GM23338 (cell line): Measurements from ENCODE around the gene FLT1. TPM values are rescaled to one million over a fixed set of nuclear protein-coding genes. Genes with fewer than 3 reads are reported as not detected.

ENCODE experiments used
- ATAC-seq: fragments of 200-7000 bp; cut with Tn5 transposase; 3 replicates; pipeline ENCODE4 v1.9.1; 2020
- DNase-seq: peaks from one replicate; pipeline ENCODE4 v3.0.0-alpha.2; 2015; ENCODE audit warnings: low spot score
- H2AFZ ChIP-seq: fragments of 200-600 bp; sonication (generic); 2 replicates; pipeline ENCODE4 v1.8.0; 2016; ENCODE audit warnings: antibody characterized with exemption, mild to moderate bottlenecking, moderate library complexity
- H3F3A ChIP-seq: fragments of 200-600 bp; sonication (generic); replicated peaks from 2 replicates; pipeline ENCODE4 v1.8.0; 2017; ENCODE audit warnings: antibody characterized with exemption, mixed run types, low read depth
- H3K27ac ChIP-seq: fragments of 200-600 bp; sonication (generic); 2 replicates; pipeline ENCODE4 v1.6.1; 2016; ENCODE audit warnings: low read depth
- H3K27me3 ChIP-seq: fragments of 200-600 bp; sonication (generic); 2 replicates; pipeline ENCODE4 v1.8.0; 2016; ENCODE audit warnings: mild to moderate bottlenecking, mixed run types, moderate library complexity; ENCODE audit not compliant: insufficient read depth
- H3K36me3 ChIP-seq: fragments of 200-600 bp; sonication (generic); 2 replicates; pipeline ENCODE4 v1.8.0; 2016; ENCODE audit warnings: mild to moderate bottlenecking; ENCODE audit not compliant: insufficient read depth
- H3K4me1 ChIP-seq: fragments of 200-600 bp; sonication (generic); 2 replicates; pipeline ENCODE4 v1.8.0; 2016; ENCODE audit warnings: mild to moderate bottlenecking, moderate library complexity; ENCODE audit not compliant: insufficient read depth
- H3K4me2 ChIP-seq: fragments of 200-600 bp; sonication (generic); 2 replicates; pipeline ENCODE4 v1.7.1; 2017; ENCODE audit warnings: mixed run types
- H3K4me3 ChIP-seq: fragments of 200-600 bp; sonication (generic); 2 replicates; pipeline ENCODE4 v1.6.1; 2016; ENCODE audit warnings: mixed run types
- H3K79me2 ChIP-seq: fragments of 200-600 bp; sonication (generic); replicated peaks from 2 replicates; pipeline ENCODE4 v1.8.0; 2017; ENCODE audit warnings: mild to moderate bottlenecking; ENCODE audit not compliant: insufficient read depth
- H3K9me2 ChIP-seq: fragments of 200-600 bp; sonication (generic); 2 replicates; pipeline ENCODE4 v1.8.0; 2017; ENCODE audit not compliant: insufficient read depth
- H4K20me1 ChIP-seq: fragments of 200-600 bp; sonication (generic); replicated peaks from 2 replicates; pipeline ENCODE4 v1.8.0; 2017; ENCODE audit warnings: mild to moderate bottlenecking; ENCODE audit not compliant: insufficient read depth
- H3K27ac Mint-ChIP-seq: 2 replicates; pipeline ENCODE4 v1.8.0; 2020; ENCODE audit warnings: inconsistent platforms, mild to moderate bottlenecking, moderate library complexity, mixed read lengths
- H3K27me3 Mint-ChIP-seq: 3 replicates; pipeline ENCODE4 v1.8.0; 2022; ENCODE audit warnings: low read depth, mild to moderate bottlenecking, moderate library complexity, mixed read lengths, inconsistent platforms; ENCODE audit not compliant: insufficient read depth, poor library complexity
- H3K36me3 Mint-ChIP-seq: 3 replicates; pipeline ENCODE4 v1.8.0; 2021; ENCODE audit warnings: low read depth, mild to moderate bottlenecking, inconsistent platforms, moderate library complexity, mixed read lengths
- H3K4me1 Mint-ChIP-seq: 3 replicates; pipeline ENCODE4 v1.8.0; 2020; ENCODE audit warnings: mild to moderate bottlenecking, inconsistent platforms, mixed read lengths
- H3K4me3 Mint-ChIP-seq: 3 replicates; pipeline ENCODE4 v1.8.0; 2021; ENCODE audit warnings: moderate library complexity, mild to moderate bottlenecking, inconsistent platforms, mixed read lengths
- H3K9me3 Mint-ChIP-seq: 3 replicates; pipeline ENCODE4 v1.8.0; 2020; ENCODE audit warnings: moderate library complexity, mild to moderate bottlenecking, inconsistent platforms, mixed read lengths
- CTCF ChIP-seq, 2 experiments: fragments of 200-600 bp in 1 of 2; sonication (generic) in 1 of 2; conservative IDR thresholded peaks; 2 replicates each; pipeline versions ENCODE4 v1.5.1 to v1.6.1; 2016 to 2017; ENCODE audit warnings: antibody characterized with exemption in 2 of 2, low read depth in 2 of 2, mild to moderate bottlenecking in 2 of 2, moderate library complexity in 1 of 2
- EZH2 ChIP-seq: fragments of 200-600 bp; sonication (generic); IDR thresholded peaks from one replicate; pipeline ENCODE4 v1.8.0; 2017; ENCODE audit warnings: antibody characterized with exemption, mild to moderate bottlenecking, low read depth; ENCODE audit not compliant: unreplicated experiment
- EZH2phosphoT487 ChIP-seq: fragments of 200-600 bp; sonication (generic); IDR thresholded peaks from one replicate; pipeline ENCODE4 v1.8.1; 2018; ENCODE audit warnings: antibody characterized with exemption; ENCODE audit not compliant: unreplicated experiment
- POLR2AphosphoS5 ChIP-seq: IDR thresholded peaks from 2 replicates; pipeline ENCODE4 v1.6.1; 2016; ENCODE audit warnings: antibody characterized with exemption, low read depth
- STAT1 ChIP-seq: IDR thresholded peaks from one replicate; pipeline ENCODE4 v1.6.1; 2016; ENCODE audit warnings: antibody characterized with exemption; ENCODE audit not compliant: unreplicated experiment
- ZNF114 ChIP-seq: fragments of 250-450 bp; sonication (Bioruptor Pico); IDR thresholded peaks from 2 replicates; pipeline ENCODE4 v1.5.0; 2020; ENCODE audit warnings: mild to moderate bottlenecking, moderate library complexity
- ZNF331 ChIP-seq: fragments of 250-450 bp; sonication (Bioruptor Pico); IDR thresholded peaks from 2 replicates; pipeline ENCODE4 v1.5.0; 2020; ENCODE audit warnings: low read depth, mild to moderate bottlenecking, moderate library complexity
- polyA plus RNA-seq: library from polyadenylated mRNA; unstranded; fragments of >200 nt; fragmentation: Nextera tagmentation; extraction: Ambion mirVana; gene quantifications from 2 replicates; pipeline ENCODE4 v1.2.1, GENCODE V29; 2016
- total RNA-seq: library from RNA; depleted of rRNA; stranded (reverse); fragments of >200 nt; shearing (Covaris generic); gene quantifications from 2 replicates; pipeline ENCODE4 v1.2.3, GENCODE V29; 2014
- TF ChIP-seq, protein P1 (sequence below): IDR thresholded peaks from one replicate; pipeline ENCODE4 v1.6.1; 2018; ENCODE audit warnings: antibody characterized with exemption; ENCODE audit not compliant: unreplicated experiment
- TF ChIP-seq, protein P2 (sequence below): IDR thresholded peaks from 2 replicates; pipeline ENCODE4 v1.6.1; 2016; ENCODE audit warnings: antibody characterized with exemption

Gene FLT1
- total and polyA plus RNA-seq, 2 experiments from 2014 or later, result 26.8 to 116 TPM

DNA sequence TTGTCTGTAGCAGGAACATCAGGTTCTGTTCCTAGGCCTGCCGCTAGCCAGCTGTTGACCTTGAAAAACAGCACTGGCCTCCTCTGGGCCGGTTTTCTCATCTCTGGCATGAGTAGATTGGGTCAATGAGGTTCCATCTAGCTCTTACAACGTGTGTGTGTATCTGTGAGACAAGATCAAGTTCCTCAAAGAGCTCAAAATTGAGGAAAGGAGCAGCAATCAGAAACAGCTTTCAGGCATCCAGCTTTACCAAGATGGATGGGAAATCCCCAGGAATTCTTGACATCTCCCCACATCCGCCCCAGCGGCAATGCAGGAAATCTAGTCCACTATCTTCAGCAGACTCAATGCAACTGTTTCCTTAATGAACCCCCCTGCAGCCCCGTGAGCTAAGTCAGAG lies 4.9 kb downstream of the FLT1 start:
- Histone ChIP-seq H3K79me2 (peaks cover 95% of the 10 kb centered on the region), H3K4me1 (peaks cover 61% of the 10 kb centered on the region), H3K4me2 (peak overlapping the region; percentile 56), H4K20me1 (peaks cover 40% of the 10 kb centered on the region), H3K27me3 (peaks cover 9% of the 10 kb centered on the region; the same call in 1 of the 2 replicates), H3K9me2 (no peaks in the 10 kb centered on the region; the same call in 1 of the 2 replicates), H3K27ac (peak overlapping the region; percentile 30; the same call in 1 of the 2 replicates), H3K36me3 (no peaks in the 10 kb centered on the region), H3F3A (0 out of 2 replicates have a peak, but pooled peaks cover 7% of the 10 kb centered on the region), H2AFZ (no peak overlapping the region), H3K4me3 (peak overlapping the region; percentile 87; the same call in 1 of the 2 replicates)
- TF ChIP-seq POLR2AphosphoS5 (no peak), EZH2 (no peak), ZNF331 (CRISPR knock-in tag) (no peak), EZH2phosphoT487 (no peak), CTCF (conservative IDR thresholded peaks at IDR 0.05; ENCODE audit: low read depth in 2 of 2) (no peak), ZNF114 (CRISPR knock-in tag) (no peak), STAT1 (no peak)
- TF ChIP-seq, protein P1, sequence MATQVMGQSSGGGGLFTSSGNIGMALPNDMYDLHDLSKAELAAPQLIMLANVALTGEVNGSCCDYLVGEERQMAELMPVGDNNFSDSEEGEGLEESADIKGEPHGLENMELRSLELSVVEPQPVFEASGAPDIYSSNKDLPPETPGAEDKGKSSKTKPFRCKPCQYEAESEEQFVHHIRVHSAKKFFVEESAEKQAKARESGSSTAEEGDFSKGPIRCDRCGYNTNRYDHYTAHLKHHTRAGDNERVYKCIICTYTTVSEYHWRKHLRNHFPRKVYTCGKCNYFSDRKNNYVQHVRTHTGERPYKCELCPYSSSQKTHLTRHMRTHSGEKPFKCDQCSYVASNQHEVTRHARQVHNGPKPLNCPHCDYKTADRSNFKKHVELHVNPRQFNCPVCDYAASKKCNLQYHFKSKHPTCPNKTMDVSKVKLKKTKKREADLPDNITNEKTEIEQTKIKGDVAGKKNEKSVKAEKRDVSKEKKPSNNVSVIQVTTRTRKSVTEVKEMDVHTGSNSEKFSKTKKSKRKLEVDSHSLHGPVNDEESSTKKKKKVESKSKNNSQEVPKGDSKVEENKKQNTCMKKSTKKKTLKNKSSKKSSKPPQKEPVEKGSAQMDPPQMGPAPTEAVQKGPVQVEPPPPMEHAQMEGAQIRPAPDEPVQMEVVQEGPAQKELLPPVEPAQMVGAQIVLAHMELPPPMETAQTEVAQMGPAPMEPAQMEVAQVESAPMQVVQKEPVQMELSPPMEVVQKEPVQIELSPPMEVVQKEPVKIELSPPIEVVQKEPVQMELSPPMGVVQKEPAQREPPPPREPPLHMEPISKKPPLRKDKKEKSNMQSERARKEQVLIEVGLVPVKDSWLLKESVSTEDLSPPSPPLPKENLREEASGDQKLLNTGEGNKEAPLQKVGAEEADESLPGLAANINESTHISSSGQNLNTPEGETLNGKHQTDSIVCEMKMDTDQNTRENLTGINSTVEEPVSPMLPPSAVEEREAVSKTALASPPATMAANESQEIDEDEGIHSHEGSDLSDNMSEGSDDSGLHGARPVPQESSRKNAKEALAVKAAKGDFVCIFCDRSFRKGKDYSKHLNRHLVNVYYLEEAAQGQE, result no peak
- TF ChIP-seq, protein P2, sequence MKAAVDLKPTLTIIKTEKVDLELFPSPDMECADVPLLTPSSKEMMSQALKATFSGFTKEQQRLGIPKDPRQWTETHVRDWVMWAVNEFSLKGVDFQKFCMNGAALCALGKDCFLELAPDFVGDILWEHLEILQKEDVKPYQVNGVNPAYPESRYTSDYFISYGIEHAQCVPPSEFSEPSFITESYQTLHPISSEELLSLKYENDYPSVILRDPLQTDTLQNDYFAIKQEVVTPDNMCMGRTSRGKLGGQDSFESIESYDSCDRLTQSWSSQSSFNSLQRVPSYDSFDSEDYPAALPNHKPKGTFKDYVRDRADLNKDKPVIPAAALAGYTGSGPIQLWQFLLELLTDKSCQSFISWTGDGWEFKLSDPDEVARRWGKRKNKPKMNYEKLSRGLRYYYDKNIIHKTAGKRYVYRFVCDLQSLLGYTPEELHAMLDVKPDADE, result no peak
- Mint-ChIP-seq H3K27me3 (no peaks in the 10 kb centered on the region), H3K36me3 (peaks cover 66% of the 10 kb centered on the region), H3K27ac (no peak overlapping the region; the same call in 1 of the 2 replicates), H3K9me3 (no peaks in the 10 kb centered on the region; the same call in 2 of the 3 replicates), H3K4me1 (peaks cover 68% of the 10 kb centered on the region), H3K4me3 (peak overlapping the region; percentile 18; the same call in 1 of the 3 replicates)
- DNase-seq (no peak), ATAC-seq (no peak)
